HEK293 (cell line): ENCODE results near the gene CCDC78.

ENCODE experiments used
- CTCF ChIA-PET: fragments of 350-600 bp; formaldehyde crosslinking; extraction: SDS; loops from one replicate; lab custom pipeline; 2021; ENCODE audit warnings: antibody characterized with exemption; lab: Yijun Ruan, JAX
- POLR2A ChIA-PET: fragments of 300-600 bp; formaldehyde crosslinking; extraction: SDS; loops from one replicate; lab custom pipeline; 2020; ENCODE audit warnings: antibody characterized with exemption, inconsistent platforms; lab: Yijun Ruan, JAX
- H3K27ac ChIP-seq: fragments of 200-500 bp; sonication (Bioruptor generic); 2 replicates; pipeline ENCODE4 v1.5.1; 2014; ENCODE audit warnings: low read depth, low read length, control low read depth, inconsistent platforms; ENCODE audit errors: extremely low read depth
- H3K36me3 ChIP-seq, 2 experiments: fragments of 200-500 bp in 1 of 2; sonication (Bioruptor generic) in 1 of 2; 1 replicate in 1 of 2; 2 replicates in 1 of 2; pipeline ENCODE4 v1.5.1; 2014 to 2017; ENCODE audit warnings: inconsistent platforms in 2 of 2, low read length in 2 of 2; ENCODE audit not compliant: control insufficient read depth in 2 of 2, insufficient read depth in 1 of 2
- H3K4me1 ChIP-seq: fragments of 200-500 bp; sonication (Bioruptor generic); 2 replicates; pipeline ENCODE4 v1.5.1; 2014; ENCODE audit warnings: mild to moderate bottlenecking, low read length, inconsistent platforms; ENCODE audit not compliant: control insufficient read depth, insufficient read depth
- H3K4me3 ChIP-seq: 2 replicates; pipeline ENCODE4 v1.5.1; 2011; ENCODE audit warnings: low read depth, mild to moderate bottlenecking, control low read depth, low read length, moderate library complexity
- H3K9me3 ChIP-seq: fragments of 200-500 bp; sonication (Bioruptor generic); 2 replicates; pipeline ENCODE4 v1.5.1; 2014; ENCODE audit warnings: low read depth, low read length, inconsistent platforms; ENCODE audit not compliant: control insufficient read depth, insufficient read depth
- BCL11A ChIP-seq: fragments of 450-650 bp; formaldehyde crosslinking; IDR thresholded peaks from 2 replicates; pipeline ENCODE4 v1.5.1; 2016; ENCODE audit warnings: low read depth, missing biosample characterization, missing genetic modification characterization
- BCL11B ChIP-seq: fragments of 450-650 bp; formaldehyde crosslinking; IDR thresholded peaks from 2 replicates; pipeline ENCODE4 v1.5.1; 2016; ENCODE audit warnings: low read depth, missing biosample characterization, missing genetic modification characterization
- GLIS1 ChIP-seq: fragments of 450-650 bp; formaldehyde crosslinking; IDR thresholded peaks from 2 replicates; pipeline ENCODE4 v1.5.1; 2016; ENCODE audit warnings: missing biosample characterization, missing genetic modification characterization
- KLF1 ChIP-seq: fragments of 450-650 bp; formaldehyde crosslinking; IDR thresholded peaks from 2 replicates; pipeline ENCODE4 v1.5.1; 2016; ENCODE audit warnings: missing biosample characterization, missing genetic modification characterization
- KLF8 ChIP-seq: fragments of 450-650 bp; formaldehyde crosslinking; IDR thresholded peaks from 2 replicates; pipeline ENCODE4 v1.5.1; 2016; ENCODE audit warnings: missing biosample characterization, missing genetic modification characterization
- KLF9 ChIP-seq: fragments of 450-650 bp; formaldehyde crosslinking; IDR thresholded peaks from 2 replicates; pipeline ENCODE4 v1.5.1; 2016; ENCODE audit warnings: missing biosample characterization, missing genetic modification characterization, low read depth
- OSR2 ChIP-seq: fragments of 450-650 bp; formaldehyde crosslinking; IDR thresholded peaks from 2 replicates; pipeline ENCODE4 v1.5.1; 2016; ENCODE audit warnings: missing biosample characterization, missing genetic modification characterization
- PATZ1 ChIP-seq: fragments of 450-650 bp; formaldehyde crosslinking; IDR thresholded peaks from 2 replicates; pipeline ENCODE4 v1.5.1; 2016; ENCODE audit warnings: missing biosample characterization, missing genetic modification characterization
- SCRT1 ChIP-seq: fragments of 450-650 bp; formaldehyde crosslinking; IDR thresholded peaks from 2 replicates; pipeline ENCODE4 v1.5.1; 2016; ENCODE audit warnings: missing biosample characterization, missing genetic modification characterization, borderline replicate concordance
- SP2 ChIP-seq: fragments of 450-650 bp; formaldehyde crosslinking; IDR thresholded peaks from 2 replicates; pipeline ENCODE4 v1.5.1; 2016; ENCODE audit warnings: missing biosample characterization, missing genetic modification characterization
- TRIM28 ChIP-seq: IDR thresholded peaks from 2 replicates; pipeline ENCODE4 v1.6.1; 2011; ENCODE audit warnings: low read length, control low read depth, borderline replicate concordance
- ZBTB10 ChIP-seq: fragments of 450-650 bp; formaldehyde crosslinking; IDR thresholded peaks from 2 replicates; pipeline ENCODE4 v1.5.1; 2016; ENCODE audit warnings: missing biosample characterization, missing genetic modification characterization
- ZBTB11 ChIP-seq: fragments of 450-650 bp; formaldehyde crosslinking; conservative IDR thresholded peaks from 2 replicates; pipeline ENCODE4 v1.5.1; 2016; ENCODE audit warnings: low read depth, missing biosample characterization, missing genetic modification characterization
- ZBTB7A ChIP-seq: fragments of 450-650 bp; formaldehyde crosslinking; IDR thresholded peaks from 2 replicates; pipeline ENCODE4 v1.5.1; 2016; ENCODE audit warnings: low read depth, missing biosample characterization, missing genetic modification characterization
- ZIC2 ChIP-seq: fragments of 450-650 bp; formaldehyde crosslinking; IDR thresholded peaks from 2 replicates; pipeline ENCODE4 v1.5.1; 2016; ENCODE audit warnings: missing biosample characterization, missing genetic modification characterization
- ZNF146 ChIP-seq: fragments of 450-650 bp; formaldehyde crosslinking; IDR thresholded peaks from 2 replicates; pipeline ENCODE4 v1.5.1; 2016; ENCODE audit warnings: missing biosample characterization, missing genetic modification characterization
- ZNF23 ChIP-seq: fragments of 450-650 bp; formaldehyde crosslinking; IDR thresholded peaks from 2 replicates; pipeline ENCODE4 v1.5.1; 2016; ENCODE audit warnings: missing biosample characterization, missing genetic modification characterization, borderline replicate concordance
- ZNF341 ChIP-seq: fragments of 450-650 bp; formaldehyde crosslinking; IDR thresholded peaks from 2 replicates; pipeline ENCODE4; 2016; ENCODE audit warnings: low read depth, missing biosample characterization, missing genetic modification characterization
- ZNF585B ChIP-seq: fragments of 450-650 bp; formaldehyde crosslinking; IDR thresholded peaks from 2 replicates; pipeline ENCODE4 v1.5.1; 2016; ENCODE audit warnings: missing biosample characterization, missing genetic modification characterization
- ZNF600 ChIP-seq: fragments of 450-650 bp; formaldehyde crosslinking; IDR thresholded peaks from 2 replicates; pipeline ENCODE4 v1.5.1; 2016; ENCODE audit warnings: missing biosample characterization, missing genetic modification characterization
- ZNF624 ChIP-seq: fragments of 450-650 bp; formaldehyde crosslinking; IDR thresholded peaks from 2 replicates; pipeline ENCODE4 v1.5.1; 2017; ENCODE audit warnings: missing biosample characterization, missing genetic modification characterization
- ZNF768 ChIP-seq: fragments of 450-650 bp; formaldehyde crosslinking; IDR thresholded peaks from 2 replicates; pipeline ENCODE4 v1.5.1; 2018; ENCODE audit warnings: missing biosample characterization, mild to moderate bottlenecking, missing genetic modification characterization
- ZNF785 ChIP-seq: fragments of 450-650 bp; formaldehyde crosslinking; IDR thresholded peaks from 2 replicates; pipeline ENCODE4 v1.5.1; 2016; ENCODE audit warnings: missing biosample characterization, missing genetic modification characterization
- TF ChIP-seq, protein P1 (sequence below): fragments of 450-650 bp; formaldehyde crosslinking; IDR thresholded peaks from 2 replicates; pipeline ENCODE4 v1.5.1; 2016; ENCODE audit warnings: missing biosample characterization, missing genetic modification characterization

Gene CCDC78

GRCh38 chr16:675884-676564 is 50.2 kb downstream of the CCDC78 start (continued):
- TF ChIP-seq ZNF585B (tag by site-specific recombination) (no peak), KLF1 (tag by site-specific recombination) (no peak), ZNF785 (tag by site-specific recombination) (no peak), SCRT1 (tag by site-specific recombination) (no peak), ZNF146 (tag by site-specific recombination) (no peak), BCL11A (tag by site-specific recombination) (peak; percentile 67; the same call in 1 of the 2 replicates)

DNA sequence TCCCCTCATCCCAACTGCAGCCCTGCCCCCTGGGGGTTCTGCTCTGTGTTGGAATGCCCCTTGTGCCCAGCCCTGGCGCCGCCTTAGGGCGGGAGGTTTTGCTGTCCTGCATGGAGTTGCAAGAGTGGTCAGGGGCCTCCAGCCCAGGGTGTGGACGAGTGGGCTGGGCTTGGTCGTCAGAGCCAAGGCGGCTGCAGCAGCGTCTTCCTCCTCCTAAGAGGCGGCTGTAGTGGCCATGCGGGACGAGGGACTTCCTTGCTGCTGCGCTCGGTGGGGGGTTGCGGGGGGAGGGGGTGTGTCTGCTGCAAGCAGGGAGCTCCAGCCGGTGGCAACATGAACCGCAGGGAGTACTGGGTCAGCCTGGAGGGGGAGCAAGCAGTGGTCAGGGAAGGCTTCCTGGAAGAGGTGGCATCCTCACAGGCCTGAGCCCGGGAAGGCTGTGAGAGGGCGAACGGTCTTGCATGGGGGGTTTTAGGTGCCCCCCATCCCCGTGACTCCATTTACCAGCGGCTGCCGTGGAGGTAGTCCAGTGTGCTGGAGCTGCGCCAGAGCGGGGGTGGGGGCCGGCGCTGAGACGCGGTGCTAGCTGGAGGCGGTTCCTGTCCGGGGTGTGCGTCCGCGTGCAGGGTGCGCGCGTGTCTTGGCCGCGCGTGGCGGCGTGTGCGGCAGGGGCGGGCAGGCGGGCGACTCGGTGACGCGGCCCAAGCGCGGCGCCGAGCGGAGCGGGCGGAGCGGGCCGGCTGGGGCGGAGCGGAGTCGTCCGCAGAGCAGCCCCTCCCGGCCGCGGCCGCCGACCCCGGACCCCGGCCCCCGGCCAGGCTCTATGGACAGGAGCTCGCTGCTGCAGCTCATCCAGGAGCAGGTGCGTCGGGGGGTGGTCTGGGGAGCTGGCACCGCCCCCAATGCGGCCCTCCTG is 51.0 kb downstream of the CCDC78 start, which contains the start of gene RHBDL1:
Gene RHBDL1, plus strand, starts transcription at position 704 of the 916 bp plus-strand sequence. Its CDS starts 120 bp downstream, at position 824.
- H3K27ac ChIP-seq, result no peak within 1 kb of the TSS
- ChIA-PET POLR2A (interaction anchor here (0.7 to 2.6 kb wide), 8 partner anchors 8 to 289 kb away, joined by 3 to 10 read pairs (median 5); partner anchors contain the start of genes JMJD8, METTL26, RHOT2 and WDR24), CTCF (interaction anchor here (0.6 to 1.4 kb wide), 3 partner anchors 11 to 97 kb away, joined by 3 to 8 read pairs (median 4); no protein-coding TSS in a partner anchor)
- no peaks in the 10 kb centered on the region for H3K9me3 ChIP-seq
- H3K4me3 ChIP-seq, result no peak within 1 kb of the TSS
- peaks cover 5% of the 10 kb centered on the region; the same call in 1 of the 2 replicates for H3K4me1 ChIP-seq
- H3K36me3 ChIP-seq, result peaks cover 0 to 50% of the 10 kb centered on the region in 2 experiments; a peak in 1 of 3 replicates
- no peak for TF ChIP-seq TRIM28
- TF ChIP-seq PATZ1, result peak; percentile 57; the same call in 1 of the 2 replicates
- no peak for TF ChIP-seq ZNF624 (tag by site-specific recombination)
- no peak for TF ChIP-seq ZNF23 (tag by site-specific recombination)
- TF ChIP-seq ZBTB7A (tag by site-specific recombination), result peak; percentile 41; the same call in 1 of the 2 replicates
- TF ChIP-seq KLF8 (tag by site-specific recombination), result peak; percentile 41; the same call in 1 of the 2 replicates
- peak; percentile 84 for TF ChIP-seq ZIC2
- TF ChIP-seq ZNF341 (tag by site-specific recombination), result peak; percentile 21; the same call in 1 of the 2 replicates
- TF ChIP-seq ZBTB10 (tag by site-specific recombination), result no peak
- TF ChIP-seq GLIS1 (tag by site-specific recombination), result peak; percentile 37
- TF ChIP-seq SP2 (tag by site-specific recombination), result peak; percentile 46; the same call in 1 of the 2 replicates
- peak; percentile 75 for TF ChIP-seq KLF9
- peak; percentile 94 for TF ChIP-seq BCL11B (tag by site-specific recombination)
- TF ChIP-seq ZNF768 (tag by site-specific recombination), result no peak
- TF ChIP-seq OSR2 (tag by site-specific recombination), result peak; percentile 41; the same call in 1 of the 2 replicates
- no peak for TF ChIP-seq ZBTB11 (tag by site-specific recombination)
- TF ChIP-seq, protein P1, sequence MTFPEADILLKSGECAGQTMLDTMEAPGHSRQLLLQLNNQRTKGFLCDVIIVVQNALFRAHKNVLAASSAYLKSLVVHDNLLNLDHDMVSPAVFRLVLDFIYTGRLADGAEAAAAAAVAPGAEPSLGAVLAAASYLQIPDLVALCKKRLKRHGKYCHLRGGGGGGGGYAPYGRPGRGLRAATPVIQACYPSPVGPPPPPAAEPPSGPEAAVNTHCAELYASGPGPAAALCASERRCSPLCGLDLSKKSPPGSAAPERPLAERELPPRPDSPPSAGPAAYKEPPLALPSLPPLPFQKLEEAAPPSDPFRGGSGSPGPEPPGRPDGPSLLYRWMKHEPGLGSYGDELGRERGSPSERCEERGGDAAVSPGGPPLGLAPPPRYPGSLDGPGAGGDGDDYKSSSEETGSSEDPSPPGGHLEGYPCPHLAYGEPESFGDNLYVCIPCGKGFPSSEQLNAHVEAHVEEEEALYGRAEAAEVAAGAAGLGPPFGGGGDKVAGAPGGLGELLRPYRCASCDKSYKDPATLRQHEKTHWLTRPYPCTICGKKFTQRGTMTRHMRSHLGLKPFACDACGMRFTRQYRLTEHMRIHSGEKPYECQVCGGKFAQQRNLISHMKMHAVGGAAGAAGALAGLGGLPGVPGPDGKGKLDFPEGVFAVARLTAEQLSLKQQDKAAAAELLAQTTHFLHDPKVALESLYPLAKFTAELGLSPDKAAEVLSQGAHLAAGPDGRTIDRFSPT (tag by site-specific recombination), result peak; percentile 62
- TF ChIP-seq ZNF600, result 0 out of 2 replicates have a peak, but pooled peaks have one; percentile 32
